Kidney (tissue), 14 donors: ENCODE results near the gene HRNR. TPM values are rescaled to one million over a fixed set of nuclear protein-coding genes. Genes with fewer than 3 reads are reported as not detected.

ENCODE experiments used
- DNase-seq, 5 donors: peaks; one replicate each; pipeline ENCODE4 v3.0.0-alpha.2; 2013 to 2020
- FAIRE-seq: peaks from 2 replicates; lab custom pipeline; 2012; peaks lifted over from hg19 to GRCh38; lab: Jason Lieb, UNC
- H3K27ac ChIP-seq, 2 donors: one replicate each; pipeline ENCODE4 v1.7.0; 2013; ENCODE audit warnings: low read depth in 2 of 2, low read length in 2 of 2, inconsistent platforms in 1 of 2
- H3K27me3 ChIP-seq: one replicate; pipeline ENCODE4 v1.7.1; 2013; ENCODE audit warnings: low read length, inconsistent platforms; ENCODE audit not compliant: control insufficient read depth, insufficient read depth
- H3K36me3 ChIP-seq, 3 donors: one replicate each; pipeline versions ENCODE4 v1.7.0 to v1.7.1; 2013; ENCODE audit warnings: low read length in 3 of 3, control low read depth in 1 of 3, inconsistent platforms in 1 of 3; ENCODE audit not compliant: insufficient read depth in 3 of 3, control insufficient read depth in 2 of 3
- H3K4me1 ChIP-seq, 3 donors: one replicate each; pipeline versions ENCODE4 v1.7.0 to v1.7.1; 2013; ENCODE audit warnings: low read length in 3 of 3, inconsistent platforms in 1 of 3, low read depth in 1 of 3; ENCODE audit not compliant: control insufficient read depth in 2 of 3, insufficient read depth in 2 of 3
- H3K4me3 ChIP-seq, 3 donors: one replicate each; pipeline versions ENCODE4 v1.7.0 to v1.8.1; 2013; ENCODE audit warnings: low read length in 3 of 3, control low read depth in 1 of 3, inconsistent platforms in 1 of 3
- H3K9ac ChIP-seq, 3 donors: one replicate each; pipeline versions ENCODE4 v1.7.0 to v1.7.1; 2013; ENCODE audit warnings: low read length in 3 of 3, control low read depth in 1 of 3, inconsistent platforms in 1 of 3
- H3K9me3 ChIP-seq, 3 donors: one replicate each; pipeline versions ENCODE4 v1.7.0 to v1.7.1; 2013; ENCODE audit warnings: low read length in 3 of 3, control low read depth in 1 of 3, inconsistent platforms in 1 of 3; ENCODE audit not compliant: control insufficient read depth in 2 of 3, insufficient read depth in 1 of 3
- intact Hi-C: fragments of 100-400 bp; cut with DNase I; formaldehyde crosslinking; loops from one replicate; pipeline ENCODE4 v1.11.1; 2022
- polyA plus RNA-seq: library from polyadenylated mRNA; stranded (reverse); fragments of 350-450 nt; fragmentation: Illumina TruSeq; extraction: RNeasy Lipid Tissue Mini Kit (QIAGEN cat#74804); gene quantifications from one replicate; pipeline ENCODE4 v1.2.3, GENCODE V29; 2014; ENCODE audit warnings: low read depth, low replicate concordance; ENCODE audit not compliant: insufficient read depth
- total RNA-seq: library from RNA; stranded (reverse); fragmentation: NEBNext Ultra II Directional; extraction: Animal tissue kit (Norgen Biotek cat#: 25700); gene quantifications from one replicate; pipeline ENCODE4 v1.2.1, GENCODE V29; 2021
- TF ChIP-seq, protein P1 (sequence below): IDR thresholded peaks from 3 replicates; pipeline ENCODE4 v1.5.1; 2012; ENCODE audit warnings: mild to moderate bottlenecking, moderate library complexity, borderline replicate concordance; ENCODE audit not compliant: insufficient read depth; ENCODE audit errors: extremely low read depth
- donor health status: control.
- donor health status: control.
- donor health status: control.
- donor health status: control.
- donor health status: control.
- donor health status: DM: yes; HTN: yes; CAD: no.
- donor health status: Normal renal cell carcinoma (clear cell type).

The HRNR gene
- total and polyA plus RNA-seq, 2 donors from 2014 or later, result not detected

DNA sequence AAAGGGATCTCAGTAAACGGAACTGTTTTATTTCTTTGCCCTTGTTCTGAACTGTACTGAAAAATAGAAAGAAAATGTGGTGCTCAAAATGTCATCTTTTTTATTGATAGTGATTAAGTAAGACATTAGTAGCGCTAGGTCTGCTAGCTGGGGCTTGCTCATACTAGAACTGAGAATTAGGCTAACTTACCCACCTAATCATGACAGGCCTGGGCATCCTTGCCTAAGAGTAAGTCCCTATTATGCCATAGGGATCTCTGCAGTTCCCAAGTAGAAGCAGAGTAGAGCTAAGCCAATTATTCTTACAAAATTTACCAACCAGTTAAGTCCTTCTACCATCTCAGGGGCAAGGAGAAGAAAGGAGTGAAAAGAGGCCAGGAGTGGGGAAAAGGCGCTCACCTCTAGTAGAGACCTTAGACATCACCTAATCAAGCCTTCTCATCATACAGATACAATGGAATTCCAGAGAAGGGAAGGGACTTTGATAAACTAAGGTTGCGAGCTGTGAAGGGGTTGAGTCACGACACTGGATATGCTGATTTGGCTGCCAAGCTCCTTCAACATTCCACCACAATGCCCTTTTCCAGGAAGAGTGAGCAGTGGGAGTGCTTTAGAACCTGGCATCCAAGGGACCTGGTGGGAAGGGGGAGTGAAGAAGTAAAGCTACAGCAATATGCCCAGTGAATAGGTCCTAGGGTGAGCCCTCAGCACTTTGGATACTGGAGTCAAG is 37.3 kb downstream of the HRNR start:
- intact Hi-C loops, result no loop called here
- TF ChIP-seq, protein P1, sequence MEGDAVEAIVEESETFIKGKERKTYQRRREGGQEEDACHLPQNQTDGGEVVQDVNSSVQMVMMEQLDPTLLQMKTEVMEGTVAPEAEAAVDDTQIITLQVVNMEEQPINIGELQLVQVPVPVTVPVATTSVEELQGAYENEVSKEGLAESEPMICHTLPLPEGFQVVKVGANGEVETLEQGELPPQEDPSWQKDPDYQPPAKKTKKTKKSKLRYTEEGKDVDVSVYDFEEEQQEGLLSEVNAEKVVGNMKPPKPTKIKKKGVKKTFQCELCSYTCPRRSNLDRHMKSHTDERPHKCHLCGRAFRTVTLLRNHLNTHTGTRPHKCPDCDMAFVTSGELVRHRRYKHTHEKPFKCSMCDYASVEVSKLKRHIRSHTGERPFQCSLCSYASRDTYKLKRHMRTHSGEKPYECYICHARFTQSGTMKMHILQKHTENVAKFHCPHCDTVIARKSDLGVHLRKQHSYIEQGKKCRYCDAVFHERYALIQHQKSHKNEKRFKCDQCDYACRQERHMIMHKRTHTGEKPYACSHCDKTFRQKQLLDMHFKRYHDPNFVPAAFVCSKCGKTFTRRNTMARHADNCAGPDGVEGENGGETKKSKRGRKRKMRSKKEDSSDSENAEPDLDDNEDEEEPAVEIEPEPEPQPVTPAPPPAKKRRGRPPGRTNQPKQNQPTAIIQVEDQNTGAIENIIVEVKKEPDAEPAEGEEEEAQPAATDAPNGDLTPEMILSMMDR, result no peak
- DNase-seq (no peak), FAIRE-seq (no peak)
- no peak overlapping the region for H3K27ac ChIP-seq
- H3K9ac ChIP-seq, result no peak overlapping the region
- H3K4me1 ChIP-seq, result no peaks in the 10 kb centered on the region
- no peaks in the 10 kb centered on the region for H3K27me3 ChIP-seq
- no peak overlapping the region for H3K4me3 ChIP-seq
- H3K36me3 ChIP-seq, result no peaks in the 10 kb centered on the region
- H3K9me3 ChIP-seq, result no peaks in the 10 kb centered on the region

DNA sequence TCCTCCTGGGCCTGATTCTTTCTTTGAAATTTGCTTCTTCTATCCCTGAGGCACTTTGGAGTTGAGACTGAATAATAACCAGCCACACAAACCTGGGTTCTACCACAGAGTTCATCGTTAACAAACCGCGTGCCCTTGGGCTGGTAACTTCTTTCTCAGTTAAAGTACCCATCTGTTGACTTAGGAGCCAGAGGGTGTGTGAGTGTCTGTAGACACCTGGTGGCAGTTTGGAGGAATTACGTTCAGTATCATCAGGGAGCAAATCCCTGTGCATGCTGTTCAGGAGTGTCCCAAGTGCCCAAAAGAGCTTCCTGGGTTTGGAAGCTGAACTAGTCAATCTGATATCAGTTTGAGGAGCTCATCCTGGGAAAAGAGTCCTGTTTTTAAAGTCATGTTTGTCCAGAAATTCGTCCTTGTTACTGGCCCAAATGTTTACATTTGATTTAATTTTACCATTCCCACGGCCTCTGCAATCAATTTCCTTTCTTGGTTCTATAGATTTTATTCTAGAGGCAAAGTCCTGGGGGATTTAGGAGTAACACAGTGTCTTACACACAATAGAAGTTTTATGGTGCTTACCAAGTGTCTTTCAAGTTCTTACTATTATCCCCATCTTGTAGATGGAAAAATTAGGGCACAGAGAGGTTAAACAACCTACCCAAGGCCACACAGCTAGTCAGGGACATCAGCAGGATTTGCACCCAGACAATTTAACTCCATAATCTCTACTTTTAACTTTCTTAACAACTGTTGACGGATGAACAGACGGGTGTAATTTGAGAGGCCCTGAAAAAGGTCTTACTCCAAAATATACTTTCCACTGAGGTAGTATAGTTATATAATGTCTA is 38.2 kb downstream of the HRNR start:
- intact Hi-C loops, result no loop called here
- Histone ChIP-seq H3K4me3 (no peak overlapping the region), H3K4me1 (no peaks in the 10 kb centered on the region), H3K27ac (no peak overlapping the region), H3K36me3 (no peaks in the 10 kb centered on the region), H3K9ac (no peak overlapping the region), H3K27me3 (no peaks in the 10 kb centered on the region), H3K9me3 (no peaks in the 10 kb centered on the region)
- FAIRE-seq (no peak), DNase-seq (peak in 4 of 5 donors; percentile 35 to 69 (median 45))
- TF ChIP-seq, protein P1, result peak; percentile 86

DNA sequence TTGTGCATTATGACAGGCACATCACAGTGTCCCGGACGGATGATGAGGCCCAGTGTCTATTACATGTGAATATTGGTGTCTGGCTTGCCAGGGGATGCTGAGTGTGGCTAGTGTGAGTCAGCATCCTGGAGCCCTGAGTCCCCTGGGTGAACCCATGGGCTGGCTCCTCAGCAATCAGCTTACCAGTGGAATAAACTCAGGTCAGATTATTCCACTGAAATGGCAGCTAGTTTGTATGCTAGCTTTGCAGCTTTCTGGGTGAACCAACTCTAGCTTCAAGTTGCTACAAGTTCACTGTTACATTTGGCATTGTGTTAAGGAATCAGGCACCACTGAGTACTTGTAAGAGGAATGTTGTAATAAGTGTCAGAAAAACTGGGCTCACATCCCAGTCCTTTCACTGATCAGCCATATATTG is 41.0 kb downstream of the HRNR start:
- H3K27me3 ChIP-seq, result no peaks in the 10 kb centered on the region
- intact Hi-C loops, result loop anchor here (5.0 kb wide), 1 partner anchor 131 kb away; no protein-coding TSS in a partner anchor
- H3K9me3 ChIP-seq, result no peaks in the 10 kb centered on the region
- FAIRE-seq, result no peak
- DNase-seq, result no peak
- TF ChIP-seq, protein P1, result no peak
- no peaks in the 10 kb centered on the region for H3K4me1 ChIP-seq
- no peaks in the 10 kb centered on the region for H3K36me3 ChIP-seq
- H3K27ac ChIP-seq, result no peak overlapping the region
- no peak overlapping the region for H3K4me3 ChIP-seq
- H3K9ac ChIP-seq, result no peak overlapping the region
